ENCODE results near the gene DDX3X.
A peak's percentile ranks its signal among the peaks of the same experiment; 100 is the strongest.

The DDX3X gene

DNA sequence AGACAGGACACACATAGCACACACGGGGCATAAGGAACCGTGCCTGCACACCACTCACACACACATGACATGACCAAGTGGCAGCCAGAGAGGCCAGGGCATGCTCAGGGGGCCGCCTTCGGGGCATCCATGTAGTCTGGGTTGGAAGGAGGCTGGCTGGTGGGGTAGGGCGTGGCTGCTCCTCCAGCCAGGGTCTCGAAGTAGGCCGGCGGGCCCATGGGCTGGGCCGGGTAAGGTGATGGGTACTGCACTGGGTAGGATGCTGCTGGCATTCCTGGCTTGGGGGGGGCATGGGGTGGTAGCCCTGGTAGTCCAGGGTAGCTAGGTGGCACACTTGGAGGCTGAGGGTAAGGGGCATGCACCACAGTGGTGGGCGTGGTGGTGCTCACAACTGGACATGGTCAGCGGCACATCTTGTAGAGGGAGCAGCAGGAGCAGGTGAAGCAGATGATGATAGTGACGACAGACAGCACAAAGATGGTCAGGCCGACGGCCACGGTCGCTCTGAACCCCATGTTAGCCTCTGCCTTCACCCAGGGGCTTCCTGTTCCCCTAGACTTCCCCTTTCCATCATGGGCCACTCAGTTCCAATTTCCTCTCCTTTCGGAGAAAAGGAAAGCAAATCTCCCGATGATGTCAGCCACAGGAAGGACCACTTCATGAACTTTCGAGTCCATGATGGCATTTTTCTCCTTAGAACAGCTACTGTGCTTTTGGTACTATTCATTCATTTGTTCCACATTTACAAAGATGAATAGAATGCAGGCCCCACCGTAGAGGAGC, 10.9 kb upstream of the DDX3X start:
- peak in 1 of 2 experiments; percentile 19 for DNase-seq (ENCODE audit: low read depth in 1 of 2, low spot score in 1 of 2)

DNA sequence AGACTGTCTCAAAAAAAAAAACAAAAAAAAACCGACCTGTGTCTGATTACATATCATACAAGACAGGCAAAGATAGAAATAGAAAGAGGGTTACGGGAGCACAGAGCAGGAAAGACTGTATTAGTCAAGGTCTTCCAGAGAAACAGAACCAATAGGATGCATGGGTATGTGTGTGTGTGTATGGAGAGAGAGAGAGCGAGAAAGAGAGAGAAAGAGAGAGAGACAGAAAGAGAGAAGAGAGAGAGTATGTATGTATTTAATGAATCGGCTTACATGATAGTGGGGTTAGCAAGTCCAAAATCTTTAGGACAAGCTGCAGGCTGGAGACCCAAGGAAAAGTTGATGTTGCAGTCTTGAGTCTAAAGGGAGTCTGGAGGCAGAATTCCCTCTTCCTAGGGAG, 7.5 kb upstream of the DDX3X start:
- Histone ChIP-seq H3K27ac (replicated peaks) (no peak overlapping the region), H3K4me3 (replicated peaks; ENCODE audit: insufficient read depth, low read length) (no peak overlapping the region), H3K27me3 (ENCODE audit: insufficient read depth, poor library complexity, severe bottlenecking) (no peaks in the 10 kb centered on the region)
- no peak for DNase-seq (ENCODE audit: low read depth in 1 of 2, low spot score in 1 of 2)
- TF ChIP-seq SPI1 (IDR thresholded peaks at IDR 0.05; ENCODE audit: borderline replicate concordance, low read depth), result no peak

More for the DNA sequence above, 10.9 kb upstream of the DDX3X start:
- no peak overlapping the region for H3K4me3 ChIP-seq (replicated peaks; ENCODE audit: insufficient read depth, low read length)
- H3K27ac ChIP-seq (replicated peaks), result no peak overlapping the region
- TF ChIP-seq, protein P1, sequence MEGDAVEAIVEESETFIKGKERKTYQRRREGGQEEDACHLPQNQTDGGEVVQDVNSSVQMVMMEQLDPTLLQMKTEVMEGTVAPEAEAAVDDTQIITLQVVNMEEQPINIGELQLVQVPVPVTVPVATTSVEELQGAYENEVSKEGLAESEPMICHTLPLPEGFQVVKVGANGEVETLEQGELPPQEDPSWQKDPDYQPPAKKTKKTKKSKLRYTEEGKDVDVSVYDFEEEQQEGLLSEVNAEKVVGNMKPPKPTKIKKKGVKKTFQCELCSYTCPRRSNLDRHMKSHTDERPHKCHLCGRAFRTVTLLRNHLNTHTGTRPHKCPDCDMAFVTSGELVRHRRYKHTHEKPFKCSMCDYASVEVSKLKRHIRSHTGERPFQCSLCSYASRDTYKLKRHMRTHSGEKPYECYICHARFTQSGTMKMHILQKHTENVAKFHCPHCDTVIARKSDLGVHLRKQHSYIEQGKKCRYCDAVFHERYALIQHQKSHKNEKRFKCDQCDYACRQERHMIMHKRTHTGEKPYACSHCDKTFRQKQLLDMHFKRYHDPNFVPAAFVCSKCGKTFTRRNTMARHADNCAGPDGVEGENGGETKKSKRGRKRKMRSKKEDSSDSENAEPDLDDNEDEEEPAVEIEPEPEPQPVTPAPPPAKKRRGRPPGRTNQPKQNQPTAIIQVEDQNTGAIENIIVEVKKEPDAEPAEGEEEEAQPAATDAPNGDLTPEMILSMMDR (IDR thresholded peaks at IDR 0.05; ENCODE audit: insufficient read depth, low read length), result no peak
- no peak for TF ChIP-seq GABPA (IDR thresholded peaks at IDR 0.05; ENCODE audit: low read depth)
- TF ChIP-seq SPI1 (IDR thresholded peaks at IDR 0.05; ENCODE audit: borderline replicate concordance, low read depth), result peak; percentile 77; the same call in 1 of the 2 replicates
- TF ChIP-seq, protein P2, sequence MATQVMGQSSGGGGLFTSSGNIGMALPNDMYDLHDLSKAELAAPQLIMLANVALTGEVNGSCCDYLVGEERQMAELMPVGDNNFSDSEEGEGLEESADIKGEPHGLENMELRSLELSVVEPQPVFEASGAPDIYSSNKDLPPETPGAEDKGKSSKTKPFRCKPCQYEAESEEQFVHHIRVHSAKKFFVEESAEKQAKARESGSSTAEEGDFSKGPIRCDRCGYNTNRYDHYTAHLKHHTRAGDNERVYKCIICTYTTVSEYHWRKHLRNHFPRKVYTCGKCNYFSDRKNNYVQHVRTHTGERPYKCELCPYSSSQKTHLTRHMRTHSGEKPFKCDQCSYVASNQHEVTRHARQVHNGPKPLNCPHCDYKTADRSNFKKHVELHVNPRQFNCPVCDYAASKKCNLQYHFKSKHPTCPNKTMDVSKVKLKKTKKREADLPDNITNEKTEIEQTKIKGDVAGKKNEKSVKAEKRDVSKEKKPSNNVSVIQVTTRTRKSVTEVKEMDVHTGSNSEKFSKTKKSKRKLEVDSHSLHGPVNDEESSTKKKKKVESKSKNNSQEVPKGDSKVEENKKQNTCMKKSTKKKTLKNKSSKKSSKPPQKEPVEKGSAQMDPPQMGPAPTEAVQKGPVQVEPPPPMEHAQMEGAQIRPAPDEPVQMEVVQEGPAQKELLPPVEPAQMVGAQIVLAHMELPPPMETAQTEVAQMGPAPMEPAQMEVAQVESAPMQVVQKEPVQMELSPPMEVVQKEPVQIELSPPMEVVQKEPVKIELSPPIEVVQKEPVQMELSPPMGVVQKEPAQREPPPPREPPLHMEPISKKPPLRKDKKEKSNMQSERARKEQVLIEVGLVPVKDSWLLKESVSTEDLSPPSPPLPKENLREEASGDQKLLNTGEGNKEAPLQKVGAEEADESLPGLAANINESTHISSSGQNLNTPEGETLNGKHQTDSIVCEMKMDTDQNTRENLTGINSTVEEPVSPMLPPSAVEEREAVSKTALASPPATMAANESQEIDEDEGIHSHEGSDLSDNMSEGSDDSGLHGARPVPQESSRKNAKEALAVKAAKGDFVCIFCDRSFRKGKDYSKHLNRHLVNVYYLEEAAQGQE (IDR thresholded peaks at IDR 0.05; ENCODE audit: insufficient replicate concordance, low read depth), result no peak
- TF ChIP-seq POLR2AphosphoS5 (IDR thresholded peaks at IDR 0.05; ENCODE audit: low read depth), result no peak
- no peaks in the 10 kb centered on the region for H3K27me3 ChIP-seq (ENCODE audit: insufficient read depth, poor library complexity, severe bottlenecking)

DNA sequence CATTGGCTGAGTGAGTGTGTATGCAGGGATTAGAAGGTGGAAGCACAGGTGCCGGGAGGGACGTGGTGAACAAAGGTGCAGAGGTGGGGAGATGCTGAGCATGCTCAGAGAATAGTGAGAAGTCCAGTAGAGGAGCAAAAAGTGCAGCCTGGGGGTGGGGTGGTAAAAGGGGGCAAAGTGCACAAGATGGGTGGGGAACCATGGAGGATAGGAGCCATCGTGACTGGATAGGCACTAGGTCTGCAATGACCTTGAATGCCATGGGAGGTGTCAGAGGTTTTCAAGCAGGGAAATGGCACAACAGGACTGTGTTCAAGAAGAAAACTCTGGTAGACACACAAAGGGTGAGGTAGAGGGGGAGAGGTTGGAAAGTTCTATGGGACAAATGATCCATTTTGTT, 6.6 kb upstream of the DDX3X start:
- no peaks in the 10 kb centered on the region for H3K27me3 ChIP-seq (ENCODE audit: insufficient read depth, poor library complexity, severe bottlenecking)
- no peak overlapping the region for H3K4me3 ChIP-seq (replicated peaks; ENCODE audit: insufficient read depth, low read length)
- no peak for DNase-seq (ENCODE audit: low read depth in 1 of 2, low spot score in 1 of 2)
- TF ChIP-seq SPI1 (IDR thresholded peaks at IDR 0.05; ENCODE audit: borderline replicate concordance, low read depth) (no peak), POLR2AphosphoS5 (IDR thresholded peaks at IDR 0.05; ENCODE audit: low read depth) (no peak)
- H3K27ac ChIP-seq (replicated peaks), result no peak overlapping the region

DNA sequence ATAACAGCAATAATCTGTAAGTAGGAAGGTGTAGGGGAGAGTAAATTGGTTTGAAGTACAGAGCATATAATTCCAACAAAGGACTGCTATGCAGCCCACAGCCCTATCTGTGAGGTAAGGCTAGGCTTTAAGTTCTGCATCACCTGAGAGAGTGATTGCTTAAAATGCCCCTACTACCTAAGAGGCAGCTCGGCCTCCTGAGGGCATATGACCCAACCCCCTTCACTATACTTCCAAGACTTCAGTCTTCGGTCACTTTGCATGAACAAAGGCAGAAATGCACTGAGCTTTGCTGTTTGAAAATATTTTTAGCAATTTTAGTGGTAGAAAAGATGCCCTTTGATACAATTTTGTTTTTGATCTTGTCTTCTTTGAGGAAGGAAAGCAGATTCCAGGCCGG, 4.9 kb upstream of the DDX3X start:
- no peak for DNase-seq (ENCODE audit: low read depth in 1 of 2, low spot score in 1 of 2)
- Histone ChIP-seq H3K4me3 (replicated peaks; ENCODE audit: insufficient read depth, low read length) (no peak overlapping the region), H3K27me3 (ENCODE audit: insufficient read depth, poor library complexity, severe bottlenecking) (no peaks in the 10 kb centered on the region), H3K27ac (replicated peaks) (no peak overlapping the region)
- TF ChIP-seq GABPA (IDR thresholded peaks at IDR 0.05; ENCODE audit: low read depth), result no peak

DNA sequence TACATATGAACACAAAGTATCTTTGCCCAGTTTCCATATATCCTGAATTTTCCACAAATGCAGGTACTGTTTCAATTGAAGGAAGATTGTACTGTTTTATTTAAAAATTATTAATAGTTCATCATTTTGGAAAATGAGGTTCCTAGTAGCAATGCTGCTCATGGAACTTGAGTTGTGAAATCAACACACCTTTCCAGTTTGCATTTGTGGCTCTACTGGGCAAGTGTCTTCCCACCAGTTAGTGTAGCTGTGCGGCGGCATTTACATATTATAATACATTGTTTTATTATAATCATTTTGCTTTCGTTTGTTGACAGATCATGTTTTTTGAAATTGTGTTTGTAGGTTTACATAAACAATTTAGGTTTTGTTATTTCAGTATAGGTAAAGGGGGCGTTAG, 2.0 kb upstream of the DDX3X start:
- Histone ChIP-seq H3K27me3 (ENCODE audit: insufficient read depth, poor library complexity, severe bottlenecking) (no peaks in the 10 kb centered on the region), H3K4me3 (replicated peaks; ENCODE audit: insufficient read depth, low read length) (peak overlapping the region; percentile 52)

More for the DNA sequence above, 2.0 kb upstream of the DDX3X start:
- TF ChIP-seq SPI1 (IDR thresholded peaks at IDR 0.05; ENCODE audit: borderline replicate concordance, low read depth) (no peak), POLR2AphosphoS5 (IDR thresholded peaks at IDR 0.05; ENCODE audit: low read depth) (no peak), GABPA (IDR thresholded peaks at IDR 0.05; ENCODE audit: low read depth) (no peak)
- TF ChIP-seq, protein P2 (IDR thresholded peaks at IDR 0.05; ENCODE audit: insufficient replicate concordance, low read depth), result no peak
- TF ChIP-seq, protein P1 (IDR thresholded peaks at IDR 0.05; ENCODE audit: insufficient read depth, low read length), result no peak
- no peak for DNase-seq (ENCODE audit: low read depth in 1 of 2, low spot score in 1 of 2)
- H3K27ac ChIP-seq (replicated peaks), result peak overlapping the region; percentile 100

All from HL-60 (cell line).